Measurements from ENCODE around the gene DOCK9. TPM values are rescaled to one million over a fixed set of nuclear protein-coding genes. Genes with fewer than 3 reads are reported as not detected.

DOCK9 gene
- total and polyA plus RNA-seq, 7 donors, result 13.8 to 39.5 (median 19.9) TPM

GRCh38 chr13:98934243-98934642 lies 43.6 kb downstream of the DOCK9 start:
- Histone ChIP-seq H3K9me3 (peaks cover 5% of the 10 kb centered on the region), H3K36me3 (ENCODE audit: insufficient read depth in 1 of 2, low read depth in 1 of 2) (no peaks in the 10 kb centered on the region), H3K4me1 (no peaks in the 10 kb centered on the region), H3K27ac (no peak overlapping the region), H3K4me3 (no peak overlapping the region), H3K27me3 (ENCODE audit: insufficient read depth in 3 of 3, low read length in 2 of 3) (peaks cover 0 to under 1% (median 0%) of the 10 kb centered on the region in 3 donors)
- DNase-seq (no peak), ATAC-seq (no peak)
- TF ChIP-seq, protein P1, sequence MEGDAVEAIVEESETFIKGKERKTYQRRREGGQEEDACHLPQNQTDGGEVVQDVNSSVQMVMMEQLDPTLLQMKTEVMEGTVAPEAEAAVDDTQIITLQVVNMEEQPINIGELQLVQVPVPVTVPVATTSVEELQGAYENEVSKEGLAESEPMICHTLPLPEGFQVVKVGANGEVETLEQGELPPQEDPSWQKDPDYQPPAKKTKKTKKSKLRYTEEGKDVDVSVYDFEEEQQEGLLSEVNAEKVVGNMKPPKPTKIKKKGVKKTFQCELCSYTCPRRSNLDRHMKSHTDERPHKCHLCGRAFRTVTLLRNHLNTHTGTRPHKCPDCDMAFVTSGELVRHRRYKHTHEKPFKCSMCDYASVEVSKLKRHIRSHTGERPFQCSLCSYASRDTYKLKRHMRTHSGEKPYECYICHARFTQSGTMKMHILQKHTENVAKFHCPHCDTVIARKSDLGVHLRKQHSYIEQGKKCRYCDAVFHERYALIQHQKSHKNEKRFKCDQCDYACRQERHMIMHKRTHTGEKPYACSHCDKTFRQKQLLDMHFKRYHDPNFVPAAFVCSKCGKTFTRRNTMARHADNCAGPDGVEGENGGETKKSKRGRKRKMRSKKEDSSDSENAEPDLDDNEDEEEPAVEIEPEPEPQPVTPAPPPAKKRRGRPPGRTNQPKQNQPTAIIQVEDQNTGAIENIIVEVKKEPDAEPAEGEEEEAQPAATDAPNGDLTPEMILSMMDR (IDR thresholded peaks at IDR 0.05), result no peak
- 95 to 98% (median 98%) methylated on average over 3 of the region's 3 CpGs for WGBS, 3 donors
- intact Hi-C loops (cut with DNase I), result no loop called here

GRCh38 chr13:98930151-98930591 lies 47.7 kb downstream of the DOCK9 start:
- intact Hi-C loops (cut with DNase I), result no loop called here
- peaks cover 5% of the 10 kb centered on the region for H3K9me3 ChIP-seq
- peak; percentile 91 to 97 (median 96) for ATAC-seq
- no peaks in the 10 kb centered on the region for H3K36me3 ChIP-seq (ENCODE audit: insufficient read depth in 1 of 2, low read depth in 1 of 2)
- H3K4me1 ChIP-seq, result no peaks in the 10 kb centered on the region
- H3K27me3 ChIP-seq (ENCODE audit: insufficient read depth in 3 of 3, low read length in 2 of 3), result peaks cover 0 to 2% (median 0%) of the 10 kb centered on the region in 3 donors
- WGBS, 3 donors, result 12 to 18% (median 12%) methylated on average over 8 of the region's 8 CpGs
- TF ChIP-seq, protein P1 (IDR thresholded peaks at IDR 0.05), result no peak
- H3K27ac ChIP-seq, result peak overlapping the region; percentile 54
- DNase-seq, result peak; percentile 54 to 61
- peak overlapping the region; percentile 24 for H3K4me3 ChIP-seq

DNA sequence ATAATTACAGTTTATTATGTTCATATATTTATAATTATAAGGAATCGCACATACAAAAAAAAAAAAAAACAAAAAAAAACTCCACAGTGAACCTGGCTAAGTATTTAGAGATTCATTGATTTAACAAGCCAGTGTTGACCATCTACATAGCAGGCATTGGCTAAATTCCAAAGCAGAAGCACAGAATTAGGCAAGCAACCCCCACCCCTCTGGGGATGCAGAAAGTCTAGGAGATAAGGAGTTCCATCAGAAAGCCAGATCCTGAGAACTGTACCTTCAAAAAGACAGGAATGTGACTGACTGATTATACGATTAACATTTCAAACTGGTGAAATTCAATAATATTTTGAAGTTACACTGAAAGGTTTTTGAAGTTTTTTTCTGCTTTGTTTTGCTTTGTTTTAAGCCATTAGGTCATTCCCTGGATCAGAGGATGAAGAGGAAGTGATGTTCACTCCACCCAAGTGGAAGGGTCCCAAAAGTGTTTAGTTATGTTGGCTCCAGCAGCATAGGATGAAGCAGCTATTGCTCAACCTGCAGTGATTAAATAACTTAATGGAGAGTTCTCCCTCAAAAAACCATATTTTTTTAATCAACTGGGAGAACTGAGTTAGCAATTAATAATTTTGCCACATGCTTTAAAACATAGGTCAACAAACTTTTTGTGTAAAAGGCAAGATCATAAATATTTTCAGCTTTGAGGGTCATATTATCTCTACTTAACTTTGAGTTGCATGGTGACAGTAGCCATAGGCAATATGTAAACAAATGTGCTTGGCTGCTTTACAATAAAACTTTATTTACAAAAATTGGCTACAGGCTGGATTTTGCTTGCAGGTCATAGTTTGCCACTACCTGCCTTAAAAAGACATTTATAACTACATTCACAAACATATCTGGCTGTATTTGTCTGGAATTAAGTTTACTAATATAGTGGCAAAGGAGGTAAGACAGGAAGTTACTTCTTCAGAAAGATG lies 49.6 kb downstream of the DOCK9 start:
- DNase-seq, result no peak
- no peak overlapping the region for H3K4me3 ChIP-seq
- intact Hi-C loops (cut with DNase I), result loop anchor here in 1 of 2 donors (1.0 kb wide), 1 partner anchor 31 kb away; no protein-coding TSS in a partner anchor
- peaks cover 4% of the 10 kb centered on the region for H3K4me1 ChIP-seq
- no peaks in the 10 kb centered on the region for H3K9me3 ChIP-seq
- peaks cover 0 to 2% (median 0%) of the 10 kb centered on the region in 3 donors for H3K27me3 ChIP-seq (ENCODE audit: insufficient read depth in 3 of 3, low read length in 2 of 3)
- TF ChIP-seq, protein P1 (IDR thresholded peaks at IDR 0.05), result no peak
- peak in 2 of 4 donors; percentile 47 to 76 for ATAC-seq
- 38 to 56% (median 42%) methylated on average over 2 of the region's 2 CpGs for WGBS, 3 donors
- peak overlapping the region; percentile 27 for H3K27ac ChIP-seq
- H3K36me3 ChIP-seq (ENCODE audit: insufficient read depth in 1 of 2, low read depth in 1 of 2), result no peaks in the 10 kb centered on the region

- Histone ChIP-seq H3K27ac (no peak overlapping the region), H3K4me3 (no peak overlapping the region), H3K4me1 (peaks cover 4% of the 10 kb centered on the region), H3K9me3 (no peaks in the 10 kb centered on the region), H3K36me3 (ENCODE audit: insufficient read depth in 1 of 2, low read depth in 1 of 2) (peaks cover 0 to 9% of the 10 kb centered on the region in 2 donors), H3K27me3 (ENCODE audit: insufficient read depth in 3 of 3, low read length in 2 of 3) (peaks cover 0 to 2% (median 0%) of the 10 kb centered on the region in 3 donors)
- DNase-seq (no peak), ATAC-seq (no peak)
- 72 to 81% (median 80%) methylated on average over 4 of the region's 4 CpGs for WGBS, 3 donors
- intact Hi-C loops (cut with DNase I), result no loop called here
- TF ChIP-seq, protein P1 (IDR thresholded peaks at IDR 0.05), result no peak
Observed at GRCh38 chr13:98925949-98926348, 51.9 kb downstream of the DOCK9 start.
